ENCODE measurements around the gene ADAM23.
A peak's percentile ranks its signal among the peaks of the same experiment; 100 is the strongest.

The ADAM23 gene

DNA sequence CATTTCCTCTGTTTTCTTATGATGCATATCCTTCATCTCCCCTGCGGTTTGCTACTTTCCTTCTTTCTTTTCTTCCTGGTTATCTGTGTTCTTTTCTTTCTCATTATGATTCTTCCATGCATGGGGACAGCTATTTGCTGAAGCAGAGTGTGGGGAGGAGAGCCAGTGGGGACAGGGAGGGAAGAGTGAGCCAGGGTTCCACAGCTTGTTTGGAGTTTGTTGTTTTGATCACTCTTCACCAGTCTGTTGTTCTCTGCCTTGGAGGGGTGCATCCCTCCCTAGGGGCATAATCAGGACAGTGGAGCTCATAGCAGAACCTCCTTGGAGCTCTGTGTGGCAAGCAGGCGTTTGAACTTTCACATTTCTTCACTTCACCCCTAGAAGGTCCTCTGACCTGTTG is 68.0 kb downstream of the ADAM23 start:
- Histone ChIP-seq H3K27me3 (ENCODE audit: low read depth, low read length) (no peaks in the 10 kb centered on the region), H3K9me3 (ENCODE audit: insufficient read depth, low read length) (no peaks in the 10 kb centered on the region), H3K4me2 (ENCODE audit: low read length) (no peak overlapping the region), H4K20me1 (ENCODE audit: insufficient read depth, low read length) (no peaks in the 10 kb centered on the region), H3K9ac (ENCODE audit: low read length) (no peak overlapping the region), H3K4me1 (ENCODE audit: low read length) (peaks cover 8% of the 10 kb centered on the region), H3K79me2 (ENCODE audit: low read length) (no peaks in the 10 kb centered on the region), H3K27ac (ENCODE audit: low read length) (no peak overlapping the region), H3K4me3 (ENCODE audit: low read length) (no peak overlapping the region), H2AFZ (ENCODE audit: low read depth, low read length) (no peak overlapping the region), H3K36me3 (replicated peaks; ENCODE audit: low read depth, low read length) (no peaks in the 10 kb centered on the region)
- no peak for TF ChIP-seq EZH2phosphoT487 (IDR thresholded peaks at IDR 0.05; ENCODE audit: low read depth)
- TF ChIP-seq, protein P1, sequence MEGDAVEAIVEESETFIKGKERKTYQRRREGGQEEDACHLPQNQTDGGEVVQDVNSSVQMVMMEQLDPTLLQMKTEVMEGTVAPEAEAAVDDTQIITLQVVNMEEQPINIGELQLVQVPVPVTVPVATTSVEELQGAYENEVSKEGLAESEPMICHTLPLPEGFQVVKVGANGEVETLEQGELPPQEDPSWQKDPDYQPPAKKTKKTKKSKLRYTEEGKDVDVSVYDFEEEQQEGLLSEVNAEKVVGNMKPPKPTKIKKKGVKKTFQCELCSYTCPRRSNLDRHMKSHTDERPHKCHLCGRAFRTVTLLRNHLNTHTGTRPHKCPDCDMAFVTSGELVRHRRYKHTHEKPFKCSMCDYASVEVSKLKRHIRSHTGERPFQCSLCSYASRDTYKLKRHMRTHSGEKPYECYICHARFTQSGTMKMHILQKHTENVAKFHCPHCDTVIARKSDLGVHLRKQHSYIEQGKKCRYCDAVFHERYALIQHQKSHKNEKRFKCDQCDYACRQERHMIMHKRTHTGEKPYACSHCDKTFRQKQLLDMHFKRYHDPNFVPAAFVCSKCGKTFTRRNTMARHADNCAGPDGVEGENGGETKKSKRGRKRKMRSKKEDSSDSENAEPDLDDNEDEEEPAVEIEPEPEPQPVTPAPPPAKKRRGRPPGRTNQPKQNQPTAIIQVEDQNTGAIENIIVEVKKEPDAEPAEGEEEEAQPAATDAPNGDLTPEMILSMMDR (IDR thresholded peaks at IDR 0.05; ENCODE audit: low read depth, low read length): no peak

DNA sequence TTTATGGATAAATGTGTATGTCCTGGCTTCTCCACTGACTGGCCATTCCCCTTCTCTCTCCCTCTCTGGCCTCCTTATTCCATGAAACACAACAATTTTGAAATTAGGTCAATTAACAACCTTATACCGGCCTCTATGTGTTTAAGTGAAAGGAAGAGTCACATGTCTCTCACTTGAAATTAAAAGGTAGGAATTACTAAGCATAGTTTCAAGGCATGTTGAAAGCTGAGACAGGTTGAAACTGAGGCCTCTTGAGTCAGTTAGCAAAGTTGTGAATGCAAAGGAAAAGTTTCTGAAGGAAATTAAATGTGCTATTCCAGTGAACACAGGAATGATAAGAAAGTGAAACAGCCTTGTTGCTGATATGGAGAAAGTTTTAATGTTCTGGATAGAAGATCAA is 69.7 kb downstream of the ADAM23 start:
- peaks cover 8% of the 10 kb centered on the region for H3K4me1 ChIP-seq (ENCODE audit: low read length)
- no peak overlapping the region for H3K27ac ChIP-seq (ENCODE audit: low read length)
- no peak overlapping the region for H2AFZ ChIP-seq (ENCODE audit: low read depth, low read length)
- no peak overlapping the region for H3K9ac ChIP-seq (ENCODE audit: low read length)
- H3K9me3 ChIP-seq (ENCODE audit: insufficient read depth, low read length): no peaks in the 10 kb centered on the region
- H4K20me1 ChIP-seq (ENCODE audit: insufficient read depth, low read length): no peaks in the 10 kb centered on the region
- H3K36me3 ChIP-seq (replicated peaks; ENCODE audit: low read depth, low read length): no peaks in the 10 kb centered on the region
- H3K27me3 ChIP-seq (ENCODE audit: low read depth, low read length): no peaks in the 10 kb centered on the region
- no peak overlapping the region for H3K4me3 ChIP-seq (ENCODE audit: low read length)
- TF ChIP-seq, protein P1 (IDR thresholded peaks at IDR 0.05; ENCODE audit: low read depth, low read length): no peak
- TF ChIP-seq EZH2phosphoT487 (IDR thresholded peaks at IDR 0.05; ENCODE audit: low read depth): no peak
- no peaks in the 10 kb centered on the region for H3K79me2 ChIP-seq (ENCODE audit: low read length)
- peak overlapping the region; percentile 15; the same call in 1 of the 2 replicates for H3K4me2 ChIP-seq (ENCODE audit: low read length)

DNA sequence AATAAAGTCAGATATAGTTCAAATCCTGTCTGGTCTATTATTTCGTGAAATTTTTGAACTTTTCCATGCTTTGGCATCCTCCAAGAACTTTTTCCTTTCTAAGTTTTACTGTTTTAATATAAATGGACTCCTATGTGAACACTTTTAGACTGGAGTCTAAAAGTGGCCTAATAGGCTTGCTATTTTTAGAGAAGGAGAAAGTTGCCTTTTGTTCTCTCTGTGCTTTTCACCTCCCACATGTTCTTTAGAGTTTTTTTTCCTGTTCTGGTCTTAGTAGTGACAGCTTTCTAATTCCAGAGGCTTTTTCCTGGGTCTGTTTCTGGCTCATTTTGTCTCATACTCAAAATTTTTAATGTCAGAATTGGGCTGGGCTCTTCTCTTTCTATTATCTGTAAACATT is 72.2 kb downstream of the ADAM23 start:
- H3K9ac ChIP-seq (ENCODE audit: low read length): no peak overlapping the region
- no peak overlapping the region for H3K4me2 ChIP-seq (ENCODE audit: low read length)
- H3K36me3 ChIP-seq (replicated peaks; ENCODE audit: low read depth, low read length): no peaks in the 10 kb centered on the region
- TF ChIP-seq EZH2phosphoT487 (IDR thresholded peaks at IDR 0.05; ENCODE audit: low read depth): no peak
- TF ChIP-seq, protein P1 (IDR thresholded peaks at IDR 0.05; ENCODE audit: low read depth, low read length): no peak
- H2AFZ ChIP-seq (ENCODE audit: low read depth, low read length): no peak overlapping the region
- H3K4me1 ChIP-seq (ENCODE audit: low read length): peaks cover 8% of the 10 kb centered on the region
- no peak overlapping the region for H3K4me3 ChIP-seq (ENCODE audit: low read length)
- H3K9me3 ChIP-seq (ENCODE audit: insufficient read depth, low read length): no peaks in the 10 kb centered on the region
- H3K27ac ChIP-seq (ENCODE audit: low read length): no peak overlapping the region
- H4K20me1 ChIP-seq (ENCODE audit: insufficient read depth, low read length): no peaks in the 10 kb centered on the region
- no peaks in the 10 kb centered on the region for H3K27me3 ChIP-seq (ENCODE audit: low read depth, low read length)
- H3K79me2 ChIP-seq (ENCODE audit: low read length): no peaks in the 10 kb centered on the region

DNA sequence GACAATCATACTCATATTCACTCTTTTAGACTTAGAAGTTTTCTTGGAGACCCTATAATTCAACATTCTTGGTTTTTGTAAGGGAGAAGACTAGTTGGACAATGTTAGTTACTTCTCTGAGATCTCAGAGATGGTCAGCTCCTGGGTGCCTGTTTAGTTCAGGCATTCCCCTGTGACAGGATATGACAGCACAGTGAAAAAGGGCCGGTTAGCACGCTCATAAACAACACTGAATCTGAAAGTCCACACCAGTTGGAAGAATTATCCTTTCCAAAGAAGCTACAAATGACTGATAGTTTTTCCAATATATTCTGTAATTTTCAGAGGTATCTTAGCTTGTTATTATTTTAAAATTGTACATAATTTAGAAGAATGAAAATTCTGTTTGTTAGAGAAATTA is 75.7 kb downstream of the ADAM23 start:
- no peak overlapping the region for H3K4me3 ChIP-seq (ENCODE audit: low read length)

More for the DNA sequence above, 75.7 kb downstream of the ADAM23 start:
- Histone ChIP-seq H3K27ac (ENCODE audit: low read length) (no peak overlapping the region), H3K9ac (ENCODE audit: low read length) (no peak overlapping the region), H3K9me3 (ENCODE audit: insufficient read depth, low read length) (no peaks in the 10 kb centered on the region), H3K36me3 (replicated peaks; ENCODE audit: low read depth, low read length) (no peaks in the 10 kb centered on the region), H3K27me3 (ENCODE audit: low read depth, low read length) (no peaks in the 10 kb centered on the region), H3K4me1 (ENCODE audit: low read length) (no peaks in the 10 kb centered on the region), H3K4me2 (ENCODE audit: low read length) (no peak overlapping the region), H4K20me1 (ENCODE audit: insufficient read depth, low read length) (no peaks in the 10 kb centered on the region), H3K79me2 (ENCODE audit: low read length) (no peaks in the 10 kb centered on the region), H2AFZ (ENCODE audit: low read depth, low read length) (no peak overlapping the region)
- no peak for TF ChIP-seq EZH2phosphoT487 (IDR thresholded peaks at IDR 0.05; ENCODE audit: low read depth)
- TF ChIP-seq, protein P1 (IDR thresholded peaks at IDR 0.05; ENCODE audit: low read depth, low read length): no peak
